ENCODE data around the gene FRMPD1.

DNA sequence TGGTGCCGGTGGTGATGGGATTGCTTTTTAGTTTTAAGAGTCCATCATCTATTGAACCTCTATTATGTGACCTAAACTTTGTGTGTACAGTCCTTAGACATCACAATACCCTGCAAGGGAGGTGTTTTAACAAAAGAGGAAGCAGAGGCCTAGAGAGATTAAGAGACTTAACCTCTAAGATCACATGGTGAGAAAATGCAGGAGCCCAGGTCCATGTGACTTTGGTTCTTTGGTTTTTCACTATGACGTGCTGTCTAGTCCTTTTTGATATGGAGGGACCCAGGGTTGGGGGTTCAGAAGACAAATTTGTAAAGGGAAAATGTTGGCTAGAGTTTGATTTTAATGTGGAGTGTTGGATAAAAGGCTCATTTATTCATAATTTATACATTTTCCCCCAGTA, 68.8 kb downstream of the FRMPD1 start:
- TF ChIP-seq, protein P1, sequence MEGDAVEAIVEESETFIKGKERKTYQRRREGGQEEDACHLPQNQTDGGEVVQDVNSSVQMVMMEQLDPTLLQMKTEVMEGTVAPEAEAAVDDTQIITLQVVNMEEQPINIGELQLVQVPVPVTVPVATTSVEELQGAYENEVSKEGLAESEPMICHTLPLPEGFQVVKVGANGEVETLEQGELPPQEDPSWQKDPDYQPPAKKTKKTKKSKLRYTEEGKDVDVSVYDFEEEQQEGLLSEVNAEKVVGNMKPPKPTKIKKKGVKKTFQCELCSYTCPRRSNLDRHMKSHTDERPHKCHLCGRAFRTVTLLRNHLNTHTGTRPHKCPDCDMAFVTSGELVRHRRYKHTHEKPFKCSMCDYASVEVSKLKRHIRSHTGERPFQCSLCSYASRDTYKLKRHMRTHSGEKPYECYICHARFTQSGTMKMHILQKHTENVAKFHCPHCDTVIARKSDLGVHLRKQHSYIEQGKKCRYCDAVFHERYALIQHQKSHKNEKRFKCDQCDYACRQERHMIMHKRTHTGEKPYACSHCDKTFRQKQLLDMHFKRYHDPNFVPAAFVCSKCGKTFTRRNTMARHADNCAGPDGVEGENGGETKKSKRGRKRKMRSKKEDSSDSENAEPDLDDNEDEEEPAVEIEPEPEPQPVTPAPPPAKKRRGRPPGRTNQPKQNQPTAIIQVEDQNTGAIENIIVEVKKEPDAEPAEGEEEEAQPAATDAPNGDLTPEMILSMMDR (IDR thresholded peaks at IDR 0.05; ENCODE audit: low read length) = no peak
- TF ChIP-seq EZH2 (optimal IDR thresholded peaks at IDR 0.05; ENCODE audit: low read depth, low read length) = no peak
